HG03095 (cell line): ENCODE measurements around the gene OGFOD2.
A peak's percentile ranks its signal among the peaks of the same experiment; 100 is the strongest.
"Not testable (repeated sequence)": the region's sequence is repeated elsewhere in the genome, so short reads cannot be mapped to it uniquely, and the experiment has no call there.

Source experiments
- ATAC-seq: cut with Tn5 transposase; IDR thresholded peaks from one replicate; pipeline ENCODE4 v1.9.1; 2021; ENCODE audit warnings: moderate library complexity; ENCODE audit not compliant: unreplicated experiment

Gene OGFOD2

GRCh38 chr12:122974892-122975789, at the start of gene OGFOD2:
OGFOD2 (plus strand) TSS chr12:122975244; CDS start chr12:122975252, 8 bp downstream.
- peak; percentile 51 for ATAC-seq

- ATAC-seq: no peak
These were observed 47.2 kb upstream of the OGFOD2 start for GRCh38 chr12:122927756-122928403.

- ATAC-seq: no peak
These were observed 46.5 kb upstream of the OGFOD2 start for GRCh38 chr12:122928404-122929147.

GRCh38 chr12:122929148-122929538, 45.9 kb upstream of the OGFOD2 start:
- no peak for ATAC-seq

GRCh38 chr12:122929812-122930211, 45.2 kb upstream of the OGFOD2 start:
- ATAC-seq: no peak

- ATAC-seq: no peak
These were observed 42.8 kb upstream of the OGFOD2 start for GRCh38 chr12:122932207-122932606.

GRCh38 chr12:122934722-122935121, 40.3 kb upstream of the OGFOD2 start:
- ATAC-seq: peak; percentile 73

GRCh38 chr12:122935318-122935717, 39.7 kb upstream of the OGFOD2 start:
- no peak for ATAC-seq

GRCh38 chr12:122937622-122938091, 37.4 kb upstream of the OGFOD2 start:
- no peak for ATAC-seq

GRCh38 chr12:122939125-122939524, 35.9 kb upstream of the OGFOD2 start:
- ATAC-seq: no peak

- ATAC-seq: not testable (repeated sequence)
These were observed 33.7 kb upstream of the OGFOD2 start for GRCh38 chr12:122941351-122941750.

GRCh38 chr12:122942637-122943036, 32.4 kb upstream of the OGFOD2 start:
- ATAC-seq: no peak

GRCh38 chr12:122943196-122943595, 31.8 kb upstream of the OGFOD2 start:
- no peak for ATAC-seq

- ATAC-seq: no peak
These were observed 30.1 kb upstream of the OGFOD2 start for GRCh38 chr12:122944605-122945592.

- ATAC-seq: peak; percentile 67
These were observed 28.2 kb upstream of the OGFOD2 start for GRCh38 chr12:122946690-122947341.

GRCh38 chr12:122947352-122947792, 27.7 kb upstream of the OGFOD2 start:
- ATAC-seq: no peak

- no peak for ATAC-seq
These were observed 26.4 kb upstream of the OGFOD2 start for GRCh38 chr12:122948605-122949004.

GRCh38 chr12:122949405-122949804, 25.6 kb upstream of the OGFOD2 start:
- no peak for ATAC-seq

- no peak for ATAC-seq
These were observed 25.0 kb upstream of the OGFOD2 start for GRCh38 chr12:122949816-122950675.
